ENCODE measurements around the gene DYNC1I1. TPM values are rescaled to one million over a fixed set of nuclear protein-coding genes. Genes with fewer than 3 reads are reported as not detected.

DYNC1I1 gene
- total and polyA plus RNA-seq, 2 of the 13 experiments (the other 11 are each of a cell fraction or from before 2014, with no cell fraction given) = not detected

DNA sequence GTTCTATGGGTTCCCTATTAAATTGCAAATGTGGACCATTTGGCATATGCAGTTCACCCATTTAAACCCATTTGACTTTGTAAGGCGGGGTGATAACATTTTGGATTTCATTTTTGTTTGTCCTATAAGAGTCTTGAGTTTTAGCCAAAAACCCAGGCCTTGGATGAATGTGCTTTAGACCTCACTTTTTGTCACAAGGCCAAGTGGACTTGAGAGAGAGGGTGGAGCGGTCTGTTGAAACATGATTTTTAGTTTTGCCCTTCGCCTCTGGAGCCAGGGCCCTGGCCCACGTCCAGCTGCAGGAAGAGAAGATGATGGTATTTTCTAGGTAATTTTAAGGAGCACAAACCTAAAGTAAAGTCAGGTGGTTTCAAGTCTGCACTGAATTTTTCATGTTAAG is 289.5 kb downstream of the DYNC1I1 start:
- no TSS peak for BruUV-seq (replicated peaks)
- FAIRE-seq (no peak), DNase-seq (ENCODE audit: low spot score) (no peak), ATAC-seq (no peak)
- no peaks in the 10 kb centered on the region for H3K36me3 ChIP-seq (replicated peaks in 1 of 2; ENCODE audit: control insufficient read depth in 1 of 2, insufficient read depth in 2 of 2, low read length in 2 of 2)
- no peak overlapping the region for H3K4me2 ChIP-seq (ENCODE audit: low read depth, low read length)
- H3K4me1 ChIP-seq (ENCODE audit: insufficient read depth, low read length) = no peaks in the 10 kb centered on the region
- no peak overlapping the region for H3K9ac ChIP-seq (ENCODE audit: insufficient read depth, low read depth, low read length)
- in situ Hi-C loops (cut with HindIII; ENCODE audit: extremely low pct_ligation_motif_present, low pct_unique_long_range_greater_than_20kb) (no loop called here), intact Hi-C loops (cut with micrococcal nuclease; ENCODE audit: unreplicated experiment) (no loop called here)
- no peaks in the 10 kb centered on the region for H3K9me3 ChIP-seq (ENCODE audit: low read length)
- no peak overlapping the region for H3K4me3 ChIP-seq (replicated peaks in 1 of 3; ENCODE audit: insufficient read depth in 1 of 3, low read depth in 2 of 3, low read length in 3 of 3)
- TF ChIP-seq SRY (CRISPR knock-in tag; IDR thresholded peaks at IDR 0.05) (no peak), ZNF672 (CRISPR knock-in tag; IDR thresholded peaks at IDR 0.05) (no peak), ZNF496 (CRISPR knock-in tag; IDR thresholded peaks at IDR 0.05; ENCODE audit: insufficient replicate concordance) (no peak), SMAD3 (CRISPR knock-in tag; IDR thresholded peaks at IDR 0.05) (no peak), POLR2G (IDR thresholded peaks at IDR 0.05; ENCODE audit: low read depth, low read length) (no peak), SMARCC2 (IDR thresholded peaks at IDR 0.05) (no peak), ZNF468 (CRISPR knock-in tag; IDR thresholded peaks at IDR 0.05) (no peak), ARNTL (CRISPR knock-in tag; IDR thresholded peaks at IDR 0.05) (no peak), DNMT1 (CRISPR knock-in tag; IDR thresholded peaks at IDR 0.05) (no peak), ZNF235 (CRISPR knock-in tag; IDR thresholded peaks at IDR 0.05; ENCODE audit: borderline replicate concordance) (no peak), ZBTB25 (CRISPR knock-in tag; IDR thresholded peaks at IDR 0.05) (no peak), GTF2F1 (IDR thresholded peaks at IDR 0.05; ENCODE audit: low read length) (no peak), PHF21A (CRISPR knock-in tag; IDR thresholded peaks at IDR 0.05) (no peak), MLLT10 (CRISPR knock-in tag; IDR thresholded peaks at IDR 0.05) (no peak)
- TF ChIP-seq, protein P1, sequence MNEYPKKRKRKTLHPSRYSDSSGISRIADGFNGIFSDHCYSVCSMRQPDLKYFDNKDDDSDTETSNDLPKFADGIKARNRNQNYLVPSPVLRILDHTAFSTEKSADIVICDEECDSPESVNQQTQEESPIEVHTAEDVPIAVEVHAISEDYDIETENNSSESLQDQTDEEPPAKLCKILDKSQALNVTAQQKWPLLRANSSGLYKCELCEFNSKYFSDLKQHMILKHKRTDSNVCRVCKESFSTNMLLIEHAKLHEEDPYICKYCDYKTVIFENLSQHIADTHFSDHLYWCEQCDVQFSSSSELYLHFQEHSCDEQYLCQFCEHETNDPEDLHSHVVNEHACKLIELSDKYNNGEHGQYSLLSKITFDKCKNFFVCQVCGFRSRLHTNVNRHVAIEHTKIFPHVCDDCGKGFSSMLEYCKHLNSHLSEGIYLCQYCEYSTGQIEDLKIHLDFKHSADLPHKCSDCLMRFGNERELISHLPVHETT (CRISPR knock-in tag; conservative IDR thresholded peaks at IDR 0.05) = no peak
- CTCF ChIA-PET (ENCODE audit: low intra/inter-chr PET ratio, low total read pairs) = no interaction called here
- no peaks in the 10 kb centered on the region for H3K79me2 ChIP-seq (ENCODE audit: insufficient read depth, low read length)
- POLR2A ChIA-PET = no interaction called here
- no peaks in the 10 kb centered on the region for H4K20me1 ChIP-seq (ENCODE audit: insufficient read depth, low read length)
- no peaks in the 10 kb centered on the region; a peak in 1 of 5 replicates for H3K27me3 ChIP-seq (ENCODE audit: control insufficient read depth in 1 of 2, insufficient read depth in 2 of 2, low read length in 2 of 2)
- no peak overlapping the region for H2AFZ ChIP-seq (ENCODE audit: low read length)
- no peak overlapping the region for H3K27ac ChIP-seq (ENCODE audit: extremely low read length, insufficient read depth, low read length)
- 4% methylated on average over 4 of the region's 4 CpGs for WGBS (ENCODE audit: low lambda C conversion rate)

All from HepG2 (cell line).